ENCODE measurements around the gene ANK2.

DNA sequence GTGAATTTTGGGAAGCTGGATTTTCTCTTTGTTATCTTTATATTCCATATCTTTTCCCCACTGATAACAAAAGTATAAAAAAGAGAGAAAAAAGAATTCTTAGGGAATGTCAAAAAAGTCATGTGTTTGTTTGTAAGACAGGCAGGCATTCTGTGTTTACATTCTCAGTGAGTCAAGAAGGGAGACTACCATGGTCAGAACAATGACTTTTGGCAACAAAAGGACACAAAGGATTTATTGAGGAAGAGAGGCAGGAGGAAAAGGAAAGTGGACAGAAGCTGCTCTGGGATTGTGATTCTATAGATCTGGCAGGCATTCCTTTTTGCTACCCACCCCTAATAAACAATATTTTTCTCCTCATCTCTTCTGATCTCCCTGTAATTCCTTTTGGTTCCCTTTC, 5.9 kb upstream of the ANK2 start:
- no peak for TF ChIP-seq DPF2 (CRISPR knock-in tag; IDR thresholded peaks at IDR 0.05; ENCODE audit: borderline replicate concordance, low read depth)
- no peak for TF ChIP-seq HDAC2 (CRISPR knock-in tag; IDR thresholded peaks at IDR 0.05)
- TF ChIP-seq, protein P1, sequence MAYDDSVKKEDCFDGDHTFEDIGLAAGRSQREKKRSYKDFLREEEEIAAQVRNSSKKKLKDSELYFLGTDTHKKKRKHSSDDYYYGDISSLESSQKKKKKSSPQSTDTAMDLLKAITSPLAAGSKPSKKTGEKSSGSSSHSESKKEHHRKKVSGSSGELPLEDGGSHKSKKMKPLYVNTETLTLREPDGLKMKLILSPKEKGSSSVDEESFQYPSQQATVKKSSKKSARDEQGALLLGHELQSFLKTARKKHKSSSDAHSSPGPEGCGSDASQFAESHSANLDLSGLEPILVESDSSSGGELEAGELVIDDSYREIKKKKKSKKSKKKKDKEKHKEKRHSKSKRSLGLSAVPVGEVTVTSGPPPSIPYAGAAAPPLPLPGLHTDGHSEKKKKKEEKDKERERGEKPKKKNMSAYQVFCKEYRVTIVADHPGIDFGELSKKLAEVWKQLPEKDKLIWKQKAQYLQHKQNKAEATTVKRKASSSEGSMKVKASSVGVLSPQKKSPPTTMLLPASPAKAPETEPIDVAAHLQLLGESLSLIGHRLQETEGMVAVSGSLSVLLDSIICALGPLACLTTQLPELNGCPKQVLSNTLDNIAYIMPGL (CRISPR knock-in tag; IDR thresholded peaks at IDR 0.05; ENCODE audit: borderline replicate concordance in 1 of 2, low read depth in 1 of 2) = no peak
- no peak for TF ChIP-seq TCF7L2 (IDR thresholded peaks at IDR 0.05; ENCODE audit: low read depth, low read length)
- TF ChIP-seq, protein P2, sequence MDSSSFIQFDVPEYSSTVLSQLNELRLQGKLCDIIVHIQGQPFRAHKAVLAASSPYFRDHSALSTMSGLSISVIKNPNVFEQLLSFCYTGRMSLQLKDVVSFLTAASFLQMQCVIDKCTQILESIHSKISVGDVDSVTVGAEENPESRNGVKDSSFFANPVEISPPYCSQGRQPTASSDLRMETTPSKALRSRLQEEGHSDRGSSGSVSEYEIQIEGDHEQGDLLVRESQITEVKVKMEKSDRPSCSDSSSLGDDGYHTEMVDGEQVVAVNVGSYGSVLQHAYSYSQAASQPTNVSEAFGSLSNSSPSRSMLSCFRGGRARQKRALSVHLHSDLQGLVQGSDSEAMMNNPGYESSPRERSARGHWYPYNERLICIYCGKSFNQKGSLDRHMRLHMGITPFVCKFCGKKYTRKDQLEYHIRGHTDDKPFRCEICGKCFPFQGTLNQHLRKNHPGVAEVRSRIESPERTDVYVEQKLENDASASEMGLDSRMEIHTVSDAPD (CRISPR knock-in tag; IDR thresholded peaks at IDR 0.05) = no peak
- no peak for TF ChIP-seq PAX8 (CRISPR knock-in tag; IDR thresholded peaks at IDR 0.05; ENCODE audit: borderline replicate concordance)
- TF ChIP-seq, protein P3, sequence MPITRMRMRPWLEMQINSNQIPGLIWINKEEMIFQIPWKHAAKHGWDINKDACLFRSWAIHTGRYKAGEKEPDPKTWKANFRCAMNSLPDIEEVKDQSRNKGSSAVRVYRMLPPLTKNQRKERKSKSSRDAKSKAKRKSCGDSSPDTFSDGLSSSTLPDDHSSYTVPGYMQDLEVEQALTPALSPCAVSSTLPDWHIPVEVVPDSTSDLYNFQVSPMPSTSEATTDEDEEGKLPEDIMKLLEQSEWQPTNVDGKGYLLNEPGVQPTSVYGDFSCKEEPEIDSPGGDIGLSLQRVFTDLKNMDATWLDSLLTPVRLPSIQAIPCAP (CRISPR knock-in tag; IDR thresholded peaks at IDR 0.05; ENCODE audit: low read depth) = no peak
- TF ChIP-seq, protein P4, sequence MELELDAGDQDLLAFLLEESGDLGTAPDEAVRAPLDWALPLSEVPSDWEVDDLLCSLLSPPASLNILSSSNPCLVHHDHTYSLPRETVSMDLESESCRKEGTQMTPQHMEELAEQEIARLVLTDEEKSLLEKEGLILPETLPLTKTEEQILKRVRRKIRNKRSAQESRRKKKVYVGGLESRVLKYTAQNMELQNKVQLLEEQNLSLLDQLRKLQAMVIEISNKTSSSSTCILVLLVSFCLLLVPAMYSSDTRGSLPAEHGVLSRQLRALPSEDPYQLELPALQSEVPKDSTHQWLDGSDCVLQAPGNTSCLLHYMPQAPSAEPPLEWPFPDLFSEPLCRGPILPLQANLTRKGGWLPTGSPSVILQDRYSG (CRISPR knock-in tag; IDR thresholded peaks at IDR 0.05) = no peak
- no peak for TF ChIP-seq SP1 (IDR thresholded peaks at IDR 0.05)
- TF ChIP-seq SP1 (CRISPR knock-in tag; IDR thresholded peaks at IDR 0.05) = no peak
- TF ChIP-seq ZNF274 (CRISPR knock-in tag; IDR thresholded peaks at IDR 0.05) = no peak
- TF ChIP-seq EZH2 (conservative IDR thresholded peaks at IDR 0.05; ENCODE audit: low read depth, low read length) = no peak
- TF ChIP-seq, protein P5, sequence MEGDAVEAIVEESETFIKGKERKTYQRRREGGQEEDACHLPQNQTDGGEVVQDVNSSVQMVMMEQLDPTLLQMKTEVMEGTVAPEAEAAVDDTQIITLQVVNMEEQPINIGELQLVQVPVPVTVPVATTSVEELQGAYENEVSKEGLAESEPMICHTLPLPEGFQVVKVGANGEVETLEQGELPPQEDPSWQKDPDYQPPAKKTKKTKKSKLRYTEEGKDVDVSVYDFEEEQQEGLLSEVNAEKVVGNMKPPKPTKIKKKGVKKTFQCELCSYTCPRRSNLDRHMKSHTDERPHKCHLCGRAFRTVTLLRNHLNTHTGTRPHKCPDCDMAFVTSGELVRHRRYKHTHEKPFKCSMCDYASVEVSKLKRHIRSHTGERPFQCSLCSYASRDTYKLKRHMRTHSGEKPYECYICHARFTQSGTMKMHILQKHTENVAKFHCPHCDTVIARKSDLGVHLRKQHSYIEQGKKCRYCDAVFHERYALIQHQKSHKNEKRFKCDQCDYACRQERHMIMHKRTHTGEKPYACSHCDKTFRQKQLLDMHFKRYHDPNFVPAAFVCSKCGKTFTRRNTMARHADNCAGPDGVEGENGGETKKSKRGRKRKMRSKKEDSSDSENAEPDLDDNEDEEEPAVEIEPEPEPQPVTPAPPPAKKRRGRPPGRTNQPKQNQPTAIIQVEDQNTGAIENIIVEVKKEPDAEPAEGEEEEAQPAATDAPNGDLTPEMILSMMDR (CRISPR knock-in tag; IDR thresholded peaks at IDR 0.05) = no peak
- TF ChIP-seq POLR2A (IDR thresholded peaks at IDR 0.05; ENCODE audit: insufficient read depth in 1 of 2, low read depth in 2 of 2, low read length in 2 of 2) = no peak
- TF ChIP-seq GABPA (IDR thresholded peaks at IDR 0.05; ENCODE audit: low read depth, low read length) = no peak
- TF ChIP-seq GABPA (CRISPR knock-in tag; IDR thresholded peaks at IDR 0.05; ENCODE audit: low read depth) = no peak
